ENCODE results near the gene CLASP1.
A peak's percentile ranks its signal among the peaks of the same experiment; 100 is the strongest.

Gene CLASP1

DNA sequence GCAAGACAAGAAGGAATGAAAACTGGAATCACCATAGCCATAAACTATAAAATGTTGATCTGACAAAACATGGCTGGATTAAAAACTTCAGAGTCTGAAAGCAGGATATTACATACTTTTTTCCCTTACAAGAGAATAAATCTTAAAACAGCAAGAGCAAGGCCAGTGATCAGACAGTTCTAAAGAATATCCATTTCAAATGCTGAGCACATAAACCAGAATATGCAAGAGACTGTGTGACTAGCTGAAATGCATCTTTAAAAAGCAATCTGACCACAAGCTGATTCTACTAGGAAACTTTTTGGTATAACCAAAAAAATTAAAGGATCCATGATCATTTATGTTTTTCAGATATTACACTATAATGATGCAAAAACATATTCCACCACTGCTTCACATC lies 239.3 kb downstream of the CLASP1 start:
- DNase-seq (no peak), ATAC-seq (no peak)
- Mint-ChIP-seq H3K27ac (no peak overlapping the region), H3K27me3 (no peaks in the 10 kb centered on the region), H3K9me3 (no peaks in the 10 kb centered on the region), H3K4me1 (no peaks in the 10 kb centered on the region), H3K4me3 (no peak overlapping the region)

GRCh38 chr2:121409388-121409787 lies 239.9 kb downstream of the CLASP1 start:
- Mint-ChIP-seq H3K4me1 (no peaks in the 10 kb centered on the region), H3K27ac (peak overlapping the region in 1 of 2 donors; percentile 23), H3K9me3 (no peaks in the 10 kb centered on the region), H3K4me3 (no peak overlapping the region), H3K27me3 (no peaks in the 10 kb centered on the region)
- ATAC-seq (no peak), DNase-seq (no peak)

DNA sequence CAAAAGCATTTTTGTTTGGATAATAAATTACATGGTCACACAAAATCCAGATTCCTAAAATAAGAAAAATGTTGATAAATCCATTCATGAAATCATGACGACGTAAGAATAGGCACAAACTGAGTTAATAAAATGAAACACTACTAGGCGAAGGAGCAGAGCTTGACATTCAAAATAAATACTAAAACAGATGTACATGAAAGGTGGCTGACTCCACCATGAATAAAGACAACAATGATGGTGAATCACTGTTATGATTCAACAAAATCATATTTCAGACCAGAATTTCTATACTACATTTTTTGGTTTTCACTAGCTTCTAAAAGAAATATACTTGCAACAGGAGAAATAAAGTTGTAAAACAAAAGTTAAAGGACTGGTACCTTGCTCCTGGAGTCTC lies 240.6 kb downstream of the CLASP1 start:
- Mint-ChIP-seq H3K27me3 (no peaks in the 10 kb centered on the region), H3K27ac (peak overlapping the region in 1 of 2 donors; percentile 68), H3K4me1 (no peaks in the 10 kb centered on the region), H3K4me3 (no peak overlapping the region), H3K9me3 (no peaks in the 10 kb centered on the region)
- DNase-seq (no peak), ATAC-seq (no peak)

DNA sequence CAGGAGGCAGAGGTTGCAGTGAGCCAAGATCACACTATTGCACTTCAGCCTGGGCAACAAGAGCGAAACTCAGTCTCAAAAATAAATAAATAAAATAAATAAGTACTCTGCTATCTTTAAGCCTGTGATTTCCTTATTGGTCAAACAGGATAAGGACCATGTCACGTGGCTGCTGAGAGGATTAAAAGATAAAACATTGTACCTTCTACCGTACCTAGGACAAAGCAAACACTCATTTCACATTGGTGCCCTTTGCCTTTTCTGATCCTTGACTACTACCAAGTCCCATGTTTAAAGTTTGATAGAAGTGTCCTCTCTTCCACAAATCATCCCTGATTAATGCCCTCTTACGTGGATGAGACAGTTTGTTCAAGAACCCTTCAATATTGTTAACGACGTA lies 244.0 kb downstream of the CLASP1 start:
- Mint-ChIP-seq H3K4me1 (no peaks in the 10 kb centered on the region), H3K27ac (no peak overlapping the region), H3K27me3 (no peaks in the 10 kb centered on the region), H3K4me3 (no peak overlapping the region), H3K9me3 (no peaks in the 10 kb centered on the region)
- ATAC-seq (no peak), DNase-seq (no peak)

DNA sequence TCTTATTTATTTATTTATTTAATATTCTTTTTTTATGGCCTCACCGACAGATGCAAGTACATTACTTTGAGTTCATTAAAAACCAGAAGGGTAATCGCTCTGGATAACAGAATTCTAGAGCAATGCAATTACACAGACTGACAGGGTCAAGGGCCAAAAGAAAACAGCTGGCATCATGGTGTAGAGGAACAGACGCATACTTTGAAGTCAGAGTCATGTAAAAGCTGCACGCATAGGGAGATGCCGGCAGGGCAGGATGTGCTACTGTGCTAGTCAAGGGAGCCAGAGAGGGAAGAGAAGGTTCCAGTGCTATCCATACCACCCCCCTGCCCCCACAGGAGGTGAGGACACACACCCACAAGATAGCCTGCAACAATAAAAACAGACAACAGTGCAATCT lies 249.1 kb downstream of the CLASP1 start:
- no peak overlapping the region for H3K4me3 Mint-ChIP-seq

GRCh38 chr2:121398853-121399252 lies 250.4 kb downstream of the CLASP1 start:
- H3K27me3 Mint-ChIP-seq: no peaks in the 10 kb centered on the region
- peak overlapping the region in 1 of 2 donors; percentile 42 for H3K27ac Mint-ChIP-seq
- ATAC-seq: no peak
- DNase-seq: no peak
- no peaks in the 10 kb centered on the region for H3K4me1 Mint-ChIP-seq
- no peaks in the 10 kb centered on the region for H3K9me3 Mint-ChIP-seq
- no peak overlapping the region for H3K4me3 Mint-ChIP-seq

More for the DNA sequence above, 249.1 kb downstream of the CLASP1 start:
- Mint-ChIP-seq H3K4me1 (no peaks in the 10 kb centered on the region), H3K9me3 (no peaks in the 10 kb centered on the region), H3K27me3 (no peaks in the 10 kb centered on the region), H3K27ac (no peak overlapping the region)
- DNase-seq: no peak
- ATAC-seq: no peak

- Mint-ChIP-seq H3K27me3 (no peaks in the 10 kb centered on the region), H3K9me3 (no peaks in the 10 kb centered on the region), H3K27ac (no peak overlapping the region), H3K4me1 (no peaks in the 10 kb centered on the region), H3K4me3 (no peak overlapping the region)
- ATAC-seq (no peak), DNase-seq (no peak)
These were observed 259.1 kb downstream of the CLASP1 start for GRCh38 chr2:121390082-121390692.

DNA sequence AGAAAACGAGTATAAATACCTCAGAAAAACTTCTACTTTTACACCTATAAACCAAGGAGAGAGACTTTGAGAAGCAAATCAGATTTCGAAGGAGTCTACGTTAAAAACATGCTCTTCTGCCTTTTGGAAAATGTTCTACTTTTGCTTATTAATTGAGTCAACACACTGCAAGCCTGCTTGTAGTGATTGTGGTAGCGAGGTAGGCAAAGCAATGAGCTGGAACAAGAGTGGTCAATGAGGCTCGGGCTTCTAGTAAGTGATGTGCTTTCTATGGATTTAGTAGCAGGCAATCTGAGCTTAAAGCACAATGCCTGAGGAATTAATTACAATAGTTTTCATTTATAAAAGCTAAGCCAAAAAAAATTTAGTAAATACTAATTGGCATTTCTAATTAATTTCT lies 260.9 kb downstream of the CLASP1 start:
- Mint-ChIP-seq H3K9me3 (no peaks in the 10 kb centered on the region), H3K4me3 (no peak overlapping the region), H3K27ac (no peak overlapping the region), H3K4me1 (no peaks in the 10 kb centered on the region), H3K27me3 (no peaks in the 10 kb centered on the region)
- no peak for ATAC-seq
- DNase-seq: no peak

DNA sequence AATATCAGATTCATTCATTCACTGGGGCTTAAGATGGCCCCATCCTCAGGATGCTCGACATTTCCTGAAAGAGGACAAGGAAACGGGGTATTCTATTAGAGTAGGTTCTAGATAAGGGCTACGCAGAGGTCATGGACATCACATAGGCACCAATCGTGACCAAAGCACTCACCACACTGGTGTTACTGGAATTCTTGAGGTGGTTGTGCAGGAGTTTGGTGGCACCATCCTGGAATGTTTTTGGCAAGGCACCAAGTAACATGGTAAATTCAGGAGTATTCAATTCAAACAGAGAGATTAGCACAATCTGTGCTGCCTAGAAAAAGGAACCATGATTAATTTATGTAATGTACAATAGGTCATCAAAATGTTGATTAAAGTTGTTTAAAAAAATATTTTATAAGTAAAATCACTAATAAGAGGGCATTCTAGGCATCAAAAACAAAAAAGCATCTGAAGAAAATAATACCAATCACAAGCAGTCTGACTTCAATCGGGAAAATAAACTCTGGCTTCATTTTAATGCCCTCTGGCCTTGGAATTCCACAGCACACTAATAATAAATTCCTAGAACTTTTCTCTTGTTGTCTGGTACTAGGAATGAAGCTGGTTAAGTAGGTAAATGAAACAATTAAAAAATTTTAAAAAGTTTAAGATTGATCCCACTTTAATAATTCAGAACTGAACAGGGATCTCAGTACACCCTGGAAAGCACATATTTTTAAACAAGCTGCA lies 261.5 kb downstream of the CLASP1 start:
- Mint-ChIP-seq H3K27me3 (no peaks in the 10 kb centered on the region), H3K4me3 (no peak overlapping the region), H3K27ac (no peak overlapping the region), H3K4me1 (no peaks in the 10 kb centered on the region), H3K9me3 (no peaks in the 10 kb centered on the region)
- ATAC-seq (no peak), DNase-seq (no peak)

DNA sequence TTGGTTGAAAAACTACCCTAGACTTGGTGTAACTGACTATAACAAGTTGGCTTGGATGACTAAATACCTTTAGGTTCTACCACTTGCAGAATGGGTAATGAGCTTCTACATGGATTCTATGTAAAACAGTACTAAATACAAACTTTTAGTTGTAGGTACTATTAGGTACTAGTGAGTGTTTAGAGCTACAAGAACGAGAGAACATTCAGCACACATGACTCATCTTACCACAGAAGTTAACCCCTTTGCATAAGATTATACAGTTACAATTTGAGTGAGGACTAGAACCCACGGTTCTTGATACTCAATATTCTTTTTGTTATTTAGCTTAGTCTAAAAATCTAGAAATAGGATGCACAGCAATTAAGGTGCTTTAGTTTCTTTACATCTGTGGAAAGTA lies 262.6 kb downstream of the CLASP1 start:
- Mint-ChIP-seq H3K27me3 (no peaks in the 10 kb centered on the region), H3K9me3 (no peaks in the 10 kb centered on the region), H3K4me1 (no peaks in the 10 kb centered on the region), H3K27ac (peak overlapping the region in 1 of 2 donors; percentile 35), H3K4me3 (no peak overlapping the region)
- ATAC-seq: no peak
- no peak for DNase-seq

- H3K27ac Mint-ChIP-seq: no peak overlapping the region
- no peaks in the 10 kb centered on the region for H3K27me3 Mint-ChIP-seq
These were observed 263.2 kb downstream of the CLASP1 start for GRCh38 chr2:121386102-121386501.

GRCh38 chr2:121382744-121383143 lies 266.5 kb downstream of the CLASP1 start:
- no peaks in the 10 kb centered on the region for H3K9me3 Mint-ChIP-seq
- H3K27ac Mint-ChIP-seq: no peak overlapping the region
- no peak overlapping the region for H3K4me3 Mint-ChIP-seq
- no peak for ATAC-seq
- H3K4me1 Mint-ChIP-seq: peaks cover 6% of the 10 kb centered on the region
- no peak for DNase-seq
- H3K27me3 Mint-ChIP-seq: no peaks in the 10 kb centered on the region

More at GRCh38 chr2:121386102-121386501, 263.2 kb downstream of the CLASP1 start:
- no peak for ATAC-seq
- Mint-ChIP-seq H3K4me3 (no peak overlapping the region), H3K4me1 (no peaks in the 10 kb centered on the region), H3K9me3 (no peaks in the 10 kb centered on the region)
- no peak for DNase-seq

- Mint-ChIP-seq H3K9me3 (no peaks in the 10 kb centered on the region), H3K4me1 (peaks cover 8% of the 10 kb centered on the region), H3K27ac (peak overlapping the region; percentile 3 to 44), H3K27me3 (no peaks in the 10 kb centered on the region), H3K4me3 (no peak overlapping the region)
- DNase-seq (no peak), ATAC-seq (no peak)
These were observed 271.6 kb downstream of the CLASP1 start for GRCh38 chr2:121377646-121378045.

DNA sequence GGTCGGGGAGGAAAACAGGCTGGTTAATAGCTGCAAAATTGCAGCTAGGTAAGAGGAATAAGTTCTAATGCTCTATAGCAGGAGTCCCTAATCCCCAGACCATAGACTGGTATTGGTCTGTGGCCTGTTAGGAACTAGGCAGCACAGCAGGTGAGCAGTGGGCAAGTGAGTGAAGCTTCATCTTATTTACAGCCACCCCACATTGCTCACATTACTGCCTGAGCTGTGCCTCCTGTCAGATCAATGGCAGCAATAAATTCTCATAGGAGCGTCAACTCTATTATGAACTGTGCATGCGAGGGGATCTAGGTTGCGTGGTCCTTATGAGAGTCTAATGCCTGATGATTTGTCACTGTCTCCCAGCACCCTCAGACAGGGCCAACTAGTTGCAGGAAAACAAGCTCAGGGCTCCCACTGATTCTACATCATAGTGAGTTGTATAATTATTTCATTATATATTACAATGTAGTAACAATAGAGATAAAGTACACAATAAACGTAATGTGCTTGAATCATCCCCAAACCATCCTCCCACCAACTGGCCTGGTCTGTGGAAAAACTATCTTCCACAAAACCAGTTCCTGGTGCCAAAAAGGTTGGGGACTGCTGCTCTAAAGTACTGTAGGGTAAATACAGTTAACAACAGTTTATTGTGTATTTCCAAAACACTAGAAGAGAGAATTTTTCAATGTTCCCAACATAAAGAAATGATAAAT lies 272.6 kb downstream of the CLASP1 start:
- DNase-seq (no peak), ATAC-seq (no peak)
- peaks cover 8% of the 10 kb centered on the region for H3K4me1 Mint-ChIP-seq
- H3K27me3 Mint-ChIP-seq: no peaks in the 10 kb centered on the region
- no peak overlapping the region for H3K27ac Mint-ChIP-seq
- no peaks in the 10 kb centered on the region for H3K9me3 Mint-ChIP-seq
- H3K4me3 Mint-ChIP-seq: no peak overlapping the region

DNA sequence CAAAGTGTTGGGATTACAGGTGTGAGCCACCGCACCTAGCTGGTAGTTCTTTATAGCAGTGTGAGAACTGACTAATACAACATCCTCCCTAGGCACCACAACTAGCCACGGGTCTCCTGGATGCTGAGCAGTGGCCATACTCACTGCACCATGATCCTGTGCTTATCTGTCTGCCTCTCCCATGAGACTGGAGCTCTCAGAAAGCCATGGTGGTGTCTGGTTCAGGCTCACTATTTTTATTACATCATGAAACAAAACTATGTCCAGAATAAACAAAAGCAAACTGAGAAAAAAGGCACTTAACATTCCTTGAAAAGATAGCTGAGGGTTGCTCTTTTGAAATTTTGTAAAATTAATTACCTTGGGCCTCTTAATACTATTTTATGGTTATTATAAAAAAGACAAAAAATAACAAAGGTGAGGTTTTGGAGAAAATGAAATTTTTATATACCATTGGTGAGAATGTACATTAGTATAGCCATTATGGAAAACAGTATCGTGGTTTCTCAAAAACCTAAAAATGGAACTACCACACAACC lies 273.6 kb downstream of the CLASP1 start:
- Mint-ChIP-seq H3K27me3 (no peaks in the 10 kb centered on the region), H3K27ac (no peak overlapping the region), H3K9me3 (no peaks in the 10 kb centered on the region), H3K4me3 (no peak overlapping the region), H3K4me1 (peaks cover 8% of the 10 kb centered on the region)
- no peak for ATAC-seq
- DNase-seq: no peak

All from stimulated activated naive CD8-positive, alpha-beta T cell treated with anti-CD3 and anti-CD28 coated beads, Interleukin-15, amount 100 ng/mL, for 72 hours (primary cell).